ENCODE measurements around the gene PCBD1. TPM values are rescaled to one million over a fixed set of nuclear protein-coding genes. Genes with fewer than 3 reads are reported as not detected.

Gene PCBD1
- total RNA-seq, 1 experiment from 2014 or later = 11.8 TPM

DNA sequence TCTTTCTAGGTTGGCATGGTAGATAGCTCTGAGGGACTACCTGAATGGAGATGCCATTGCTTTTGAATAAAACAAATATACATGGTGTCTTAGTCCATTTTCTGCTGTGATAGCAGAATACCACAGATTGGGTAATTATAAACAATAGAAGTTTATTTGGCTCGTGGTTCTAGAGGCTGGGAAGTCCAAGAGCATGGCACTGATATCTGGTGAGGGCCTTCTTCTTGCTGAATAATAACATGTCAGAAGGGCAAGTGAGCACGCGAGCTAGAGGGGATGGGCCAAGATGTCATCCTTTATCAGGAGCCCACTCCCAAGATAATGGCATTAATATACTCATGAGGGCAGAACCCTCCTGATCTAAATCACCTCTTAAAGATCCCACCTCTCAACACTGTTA is 50.7 kb downstream of the PCBD1 start:
- no peak for DNase-seq (ENCODE audit: low read depth)

DNA sequence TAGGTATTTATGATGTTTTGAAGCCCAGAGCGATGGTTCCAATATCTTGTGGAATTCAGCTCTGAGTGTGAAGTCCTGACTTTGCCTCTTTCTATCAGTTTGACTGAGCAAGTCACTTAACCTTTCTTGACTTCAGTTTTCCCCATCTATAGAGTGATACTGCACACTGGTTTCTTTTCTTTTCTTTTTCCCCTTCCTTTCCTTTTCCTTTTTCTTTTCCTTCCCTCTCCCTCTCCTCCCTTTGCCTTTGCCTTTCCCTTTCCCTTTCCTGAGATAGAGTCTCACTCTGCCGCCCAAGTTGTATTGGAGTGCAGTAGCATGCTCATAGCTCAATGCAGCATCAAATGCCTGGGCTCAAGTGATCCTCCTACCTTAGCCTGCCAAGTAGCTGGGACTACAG is 52.0 kb downstream of the PCBD1 start:
- DNase-seq (ENCODE audit: low read depth) = no peak

DNA sequence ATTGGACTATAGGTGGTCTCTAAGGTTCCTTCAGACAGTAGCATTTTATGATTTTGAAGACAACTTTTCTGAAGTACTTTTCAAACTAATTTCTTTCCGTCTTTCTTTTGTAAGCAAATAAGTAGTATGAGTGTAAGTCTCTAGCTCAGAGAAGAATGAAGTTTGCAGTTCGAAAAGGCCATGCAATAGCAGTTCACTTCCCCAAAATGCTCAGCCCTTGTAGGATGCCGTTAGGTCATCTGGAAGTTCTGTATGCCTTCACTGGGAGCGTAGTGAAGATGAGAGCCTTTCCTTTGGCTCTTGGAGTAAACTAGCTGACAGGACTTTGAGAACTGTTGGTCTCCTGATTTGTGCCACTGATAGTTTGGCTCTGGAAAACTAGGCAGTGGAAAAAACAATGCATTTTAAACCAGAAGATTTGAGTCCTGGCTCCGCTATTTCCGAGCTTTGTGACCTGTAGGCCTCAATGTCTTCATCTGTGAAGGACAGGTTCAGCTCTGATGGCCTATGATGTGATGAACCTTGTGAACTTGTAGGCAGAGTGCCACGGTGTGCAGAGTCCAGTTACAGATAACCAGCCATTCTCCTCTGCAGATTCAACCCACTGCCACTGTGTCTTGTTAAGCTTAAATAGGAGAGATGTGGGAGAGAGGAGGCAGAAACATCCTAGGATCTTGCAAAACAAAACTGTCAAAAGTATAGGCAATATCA is 53.8 kb downstream of the PCBD1 start:
- no peak for DNase-seq (ENCODE audit: low read depth)

DNA sequence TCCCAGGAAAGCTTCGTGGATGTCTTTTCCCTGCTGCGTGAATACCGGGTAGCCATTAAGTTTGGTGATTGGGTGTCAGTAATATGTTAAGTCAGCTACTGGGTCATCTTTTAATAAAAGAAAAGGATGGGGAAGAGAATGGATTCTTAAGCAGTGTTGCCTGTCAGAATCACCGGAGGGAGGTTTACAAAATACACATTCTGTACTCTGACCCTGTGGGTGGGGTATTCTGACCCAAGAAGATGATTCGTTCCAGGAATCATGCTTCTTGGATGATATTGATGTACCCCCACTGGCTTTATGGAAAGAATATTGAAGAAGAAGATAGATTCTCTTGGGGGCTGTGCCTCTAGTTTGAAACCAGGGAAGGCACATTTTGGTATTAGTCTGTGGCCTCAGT is 54.3 kb downstream of the PCBD1 start:
- DNase-seq (ENCODE audit: low read depth) = no peak

DNA sequence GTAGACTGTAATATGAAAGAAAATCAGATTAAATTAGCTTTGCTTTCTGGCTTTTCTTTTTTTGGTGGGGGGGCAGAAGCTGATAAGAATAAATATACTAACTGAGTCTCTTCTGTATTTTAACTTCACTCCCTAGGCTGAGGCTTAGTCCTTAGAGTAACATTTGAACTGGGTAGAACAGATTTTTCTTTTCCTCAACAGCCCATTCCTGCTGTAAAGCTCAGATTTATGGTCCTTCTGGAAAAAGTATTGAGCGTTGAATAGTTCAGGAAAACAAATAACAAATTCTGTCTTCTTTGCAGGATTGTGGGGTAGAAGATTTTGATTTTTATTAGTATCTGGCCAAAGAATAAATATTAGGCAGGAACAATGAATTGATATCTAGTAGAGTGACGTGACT is 54.8 kb downstream of the PCBD1 start:
- DNase-seq (ENCODE audit: low read depth) = no peak

Other genes with a start within 250 kb of the PCBD1 start
- under 0.01 TPM in 1 of 2 replicates, not detected in the other for gene ADAMTS14, start 216.1 kb downstream of the PCBD1 start, total RNA-seq (2014; rRNA removed; shearing (Covaris generic))
- not detected in 2 replicates for gene TBATA, start 103.2 kb downstream of the PCBD1 start, total RNA-seq (2014; rRNA removed; shearing (Covaris generic))
- gene SGPL1, start 72.6 kb downstream of the PCBD1 start, total RNA-seq (2014; rRNA removed; shearing (Covaris generic)) = 24.4 and 28.3 TPM in 2 replicates

Measured in HT1080 (cell line).